GM12878 (cell line): ENCODE data around the gene HEPACAM2.

Source experiments
- HDAC2 ChIP-seq: fragments of 200-600 bp; sonication (generic); IDR thresholded peaks from 2 replicates; pipeline ENCODE4 v1.6.1; 2017
- MXI1 ChIP-seq: fragments of 150-350 bp; IDR thresholded peaks from 2 replicates; pipeline ENCODE4 v1.6.1; 2011; ENCODE audit warnings: low read depth, mild to moderate bottlenecking, inconsistent platforms, low read length, improper control_type of control experiment
- TF ChIP-seq, protein P1 (sequence below): IDR thresholded peaks from 2 replicates; pipeline ENCODE4 v1.6.1; 2012; ENCODE audit warnings: low read depth, low read length, improper control_type of control experiment
- TF ChIP-seq, protein P2 (sequence below), 3 experiments: IDR thresholded peaks in 2 of 3; conservative IDR thresholded peaks in 1 of 3; 2 replicates each; pipeline ENCODE4 v1.5.1; 2011; ENCODE audit warnings: low read depth in 3 of 3, low read length in 3 of 3, mild to moderate bottlenecking in 3 of 3, control low read depth in 2 of 3, moderate library complexity in 2 of 3, inconsistent platforms in 1 of 3, mixed read lengths in 1 of 3; ENCODE audit not compliant: control insufficient read depth in 2 of 3, insufficient read depth in 1 of 3; ENCODE audit errors: extremely low read depth in 1 of 3

DNA sequence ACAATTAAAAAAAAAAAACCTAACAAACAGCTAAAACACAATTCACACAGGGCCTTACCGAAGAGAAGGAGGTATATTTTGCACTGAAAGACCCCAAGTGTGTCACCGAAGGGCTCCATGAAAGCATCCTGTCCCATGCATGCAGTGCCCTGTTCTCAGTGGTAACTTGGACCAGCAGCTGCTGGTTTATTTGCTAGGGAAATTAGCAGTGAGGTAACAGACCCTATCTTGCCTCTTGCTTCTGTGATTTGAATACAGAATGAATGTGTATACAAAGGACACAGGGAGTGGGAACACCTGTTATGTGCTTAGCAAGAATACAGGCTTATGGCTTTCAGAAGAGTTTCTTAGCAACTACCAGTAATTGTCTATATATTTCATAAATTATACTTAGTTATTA lies at the start of gene HEPACAM2:
- no peak for TF ChIP-seq HDAC2
- TF ChIP-seq, protein P1, sequence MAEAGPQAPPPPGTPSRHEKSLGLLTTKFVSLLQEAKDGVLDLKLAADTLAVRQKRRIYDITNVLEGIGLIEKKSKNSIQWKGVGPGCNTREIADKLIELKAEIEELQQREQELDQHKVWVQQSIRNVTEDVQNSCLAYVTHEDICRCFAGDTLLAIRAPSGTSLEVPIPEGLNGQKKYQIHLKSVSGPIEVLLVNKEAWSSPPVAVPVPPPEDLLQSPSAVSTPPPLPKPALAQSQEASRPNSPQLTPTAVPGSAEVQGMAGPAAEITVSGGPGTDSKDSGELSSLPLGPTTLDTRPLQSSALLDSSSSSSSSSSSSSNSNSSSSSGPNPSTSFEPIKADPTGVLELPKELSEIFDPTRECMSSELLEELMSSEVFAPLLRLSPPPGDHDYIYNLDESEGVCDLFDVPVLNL, result no peak
- TF ChIP-seq, protein P2, sequence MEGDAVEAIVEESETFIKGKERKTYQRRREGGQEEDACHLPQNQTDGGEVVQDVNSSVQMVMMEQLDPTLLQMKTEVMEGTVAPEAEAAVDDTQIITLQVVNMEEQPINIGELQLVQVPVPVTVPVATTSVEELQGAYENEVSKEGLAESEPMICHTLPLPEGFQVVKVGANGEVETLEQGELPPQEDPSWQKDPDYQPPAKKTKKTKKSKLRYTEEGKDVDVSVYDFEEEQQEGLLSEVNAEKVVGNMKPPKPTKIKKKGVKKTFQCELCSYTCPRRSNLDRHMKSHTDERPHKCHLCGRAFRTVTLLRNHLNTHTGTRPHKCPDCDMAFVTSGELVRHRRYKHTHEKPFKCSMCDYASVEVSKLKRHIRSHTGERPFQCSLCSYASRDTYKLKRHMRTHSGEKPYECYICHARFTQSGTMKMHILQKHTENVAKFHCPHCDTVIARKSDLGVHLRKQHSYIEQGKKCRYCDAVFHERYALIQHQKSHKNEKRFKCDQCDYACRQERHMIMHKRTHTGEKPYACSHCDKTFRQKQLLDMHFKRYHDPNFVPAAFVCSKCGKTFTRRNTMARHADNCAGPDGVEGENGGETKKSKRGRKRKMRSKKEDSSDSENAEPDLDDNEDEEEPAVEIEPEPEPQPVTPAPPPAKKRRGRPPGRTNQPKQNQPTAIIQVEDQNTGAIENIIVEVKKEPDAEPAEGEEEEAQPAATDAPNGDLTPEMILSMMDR (IDR thresholded peaks at IDR 0.05 in 2 of 3, conservative IDR thresholded peaks at IDR 0.05 in 1 of 3; ENCODE audit: control insufficient read depth in 2 of 3, extremely low read depth in 1 of 3, insufficient read depth in 1 of 3, low read depth in 3 of 3, low read length in 3 of 3), result no peak
- TF ChIP-seq MXI1, result no peak
